Stomach smooth muscle (tissue), 2 donors: ENCODE data around the gene KLHDC10.

ENCODE experiments used
- H3K27ac ChIP-seq: one replicate; pipeline ENCODE4 v1.7.0; 2013; ENCODE audit warnings: mild to moderate bottlenecking, low read length, inconsistent platforms
- H3K27me3 ChIP-seq, 2 donors: one replicate each; pipeline ENCODE4 v1.7.0; 2013; ENCODE audit warnings: low read length in 2 of 2; ENCODE audit not compliant: insufficient read depth in 2 of 2, control insufficient read depth in 1 of 2
- H3K36me3 ChIP-seq, 2 donors: one replicate each; pipeline ENCODE4 v1.7.0; 2013; ENCODE audit warnings: low read length in 2 of 2; ENCODE audit not compliant: control insufficient read depth in 2 of 2, insufficient read depth in 2 of 2
- H3K4me1 ChIP-seq: one replicate; pipeline ENCODE4 v1.7.0; 2013; ENCODE audit warnings: low read length; ENCODE audit not compliant: control insufficient read depth, insufficient read depth
- H3K4me3 ChIP-seq, 2 donors: one replicate each; pipeline ENCODE4 v1.7.0; 2013; ENCODE audit warnings: low read length in 2 of 2
- H3K9ac ChIP-seq, 2 donors: one replicate each; pipeline ENCODE4 v1.7.0; 2013; ENCODE audit warnings: low read length in 2 of 2, mild to moderate bottlenecking in 1 of 2
- H3K9me3 ChIP-seq, 2 donors: one replicate each; pipeline ENCODE4 v1.7.0; 2013; ENCODE audit warnings: low read length in 2 of 2; ENCODE audit not compliant: control insufficient read depth in 2 of 2
- donor health status: healthy.
- donor health status: Pancreatic carcinoma.

KLHDC10 gene

GRCh38 chr7:130134106-130134636 is 63.8 kb downstream of the KLHDC10 start:
- H3K9me3 ChIP-seq, result no peaks in the 10 kb centered on the region
- no peak overlapping the region for H3K9ac ChIP-seq
- no peaks in the 10 kb centered on the region for H3K4me1 ChIP-seq
- no peaks in the 10 kb centered on the region for H3K27me3 ChIP-seq
- no peak overlapping the region for H3K27ac ChIP-seq
- peaks cover 27 to 33% of the 10 kb centered on the region in 2 donors for H3K36me3 ChIP-seq
- H3K4me3 ChIP-seq, result no peak overlapping the region

- Histone ChIP-seq H3K36me3 (peaks cover 24 to 31% of the 10 kb centered on the region in 2 donors), H3K4me3 (no peak overlapping the region), H3K9me3 (no peaks in the 10 kb centered on the region), H3K4me1 (no peaks in the 10 kb centered on the region), H3K27ac (no peak overlapping the region), H3K27me3 (no peaks in the 10 kb centered on the region), H3K9ac (no peak overlapping the region)
Measured at GRCh38 chr7:130134726-130135125, 64.4 kb downstream of the KLHDC10 start.

GRCh38 chr7:130135208-130136205 is 65.2 kb downstream of the KLHDC10 start:
- no peaks in the 10 kb centered on the region for H3K9me3 ChIP-seq
- peaks cover 21 to 28% of the 10 kb centered on the region in 2 donors for H3K36me3 ChIP-seq
- H3K4me3 ChIP-seq, result no peak overlapping the region
- H3K27ac ChIP-seq, result no peak overlapping the region
- no peaks in the 10 kb centered on the region for H3K4me1 ChIP-seq
- H3K27me3 ChIP-seq, result no peaks in the 10 kb centered on the region
- H3K9ac ChIP-seq, result no peak overlapping the region

GRCh38 chr7:130136579-130137167 is 66.3 kb downstream of the KLHDC10 start:
- Histone ChIP-seq H3K27me3 (no peaks in the 10 kb centered on the region), H3K9me3 (no peaks in the 10 kb centered on the region), H3K4me3 (no peak overlapping the region), H3K36me3 (peaks cover 15 to 17% of the 10 kb centered on the region in 2 donors), H3K4me1 (peaks cover 10% of the 10 kb centered on the region), H3K9ac (no peak overlapping the region), H3K27ac (no peak overlapping the region)

DNA sequence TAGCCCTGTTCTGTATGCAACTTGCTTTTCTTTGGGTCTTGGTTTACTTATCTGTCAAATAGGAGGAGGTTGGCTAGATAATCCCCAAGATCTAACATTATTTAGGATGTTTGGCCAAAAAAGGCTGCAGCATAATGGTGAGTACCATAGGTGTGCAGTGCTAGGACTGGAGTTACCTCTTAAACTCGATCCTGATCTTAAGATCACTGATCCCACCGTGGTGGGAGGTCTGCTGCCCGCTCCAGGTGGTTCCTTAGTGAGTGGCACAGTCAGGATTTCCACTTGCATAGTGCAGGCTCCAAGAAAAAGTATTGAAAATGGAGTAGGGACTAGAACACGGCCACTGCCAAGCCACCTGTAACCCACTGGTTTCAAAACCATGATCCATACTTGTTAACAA is 66.9 kb downstream of the KLHDC10 start:
- Histone ChIP-seq H3K9me3 (no peaks in the 10 kb centered on the region), H3K4me3 (no peak overlapping the region), H3K9ac (no peak overlapping the region), H3K36me3 (peaks cover 15 to 17% of the 10 kb centered on the region in 2 donors), H3K27me3 (no peaks in the 10 kb centered on the region), H3K4me1 (peaks cover 16% of the 10 kb centered on the region), H3K27ac (no peak overlapping the region)

DNA sequence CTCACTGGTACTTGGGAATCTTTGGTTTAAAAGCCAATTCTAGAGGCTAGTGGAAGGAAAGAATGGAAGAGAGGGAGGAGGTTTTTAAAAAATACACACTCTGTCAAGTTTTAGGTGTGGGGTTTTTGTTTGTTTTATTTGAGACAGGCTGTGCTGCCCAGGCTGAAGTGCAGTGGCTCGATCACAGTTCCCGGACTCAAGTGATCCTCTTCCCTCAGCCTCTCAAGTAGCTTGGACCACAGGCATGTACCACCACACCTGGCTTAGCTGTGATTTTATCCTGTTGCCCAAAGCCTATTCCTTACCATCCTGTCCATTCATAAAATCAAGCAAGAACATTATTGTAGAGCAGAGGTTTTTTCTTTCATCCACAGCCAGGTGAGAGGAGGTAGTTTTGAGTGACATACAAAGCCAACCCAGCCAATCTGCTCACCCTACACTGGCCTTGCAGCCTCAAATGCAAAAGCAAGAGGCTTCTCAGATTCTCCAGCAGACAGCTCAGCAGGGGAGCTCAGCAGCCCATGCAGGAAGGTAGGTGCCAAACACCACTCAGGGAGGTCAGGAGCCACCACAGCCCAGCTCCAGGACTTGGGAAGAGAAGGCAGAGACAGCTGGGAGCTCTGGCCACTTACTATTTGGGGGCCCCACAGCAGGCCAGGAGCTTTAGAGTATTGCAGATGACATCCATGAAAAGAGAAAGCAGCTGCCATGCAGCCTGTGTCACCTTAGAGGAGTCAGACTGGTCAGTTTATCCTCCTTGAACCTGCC is 69.0 kb downstream of the KLHDC10 start:
- peaks cover 18% of the 10 kb centered on the region for H3K4me1 ChIP-seq
- no peak overlapping the region for H3K27ac ChIP-seq
- no peak overlapping the region for H3K9ac ChIP-seq

DNA sequence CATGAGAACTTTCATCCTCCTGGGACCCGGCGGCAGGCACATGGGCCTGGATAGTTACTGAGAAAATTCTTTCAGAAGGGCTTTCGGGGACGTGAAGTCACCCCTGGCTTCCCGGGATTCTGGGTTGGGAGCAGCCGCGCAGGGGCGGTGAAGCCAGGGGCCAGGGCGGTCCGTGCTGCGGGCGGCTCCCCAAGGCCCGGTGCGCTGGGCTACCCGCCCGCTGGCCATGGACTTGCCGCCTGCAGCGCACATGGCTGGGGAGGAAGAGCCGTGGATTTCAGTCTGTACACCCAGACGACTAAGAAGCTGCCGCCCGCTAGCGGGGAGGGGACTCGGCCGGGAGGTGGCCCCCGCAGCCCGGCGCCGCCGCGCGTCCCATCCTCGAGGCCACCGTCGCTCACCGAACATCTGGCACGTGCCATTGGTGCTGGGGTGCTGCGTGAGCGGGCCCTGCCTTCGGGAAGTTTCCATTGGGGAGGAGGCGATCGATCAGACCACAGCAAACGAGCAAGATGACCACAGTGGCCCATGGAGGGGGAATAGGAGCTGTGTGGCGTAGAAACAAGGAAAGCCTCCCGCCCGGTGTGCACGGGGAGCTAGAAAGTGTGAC is 70.3 kb downstream of the KLHDC10 start:
- Histone ChIP-seq H3K36me3 (peaks cover 6% of the 10 kb centered on the region in 2 donors), H3K27ac (peak overlapping the region; percentile 89), H3K4me1 (peaks cover 21% of the 10 kb centered on the region), H3K9ac (peak overlapping the region; percentile 96 to 97), H3K9me3 (no peaks in the 10 kb centered on the region), H3K4me3 (peak overlapping the region; percentile 78 to 81), H3K27me3 (no peaks in the 10 kb centered on the region)

More for the DNA sequence above, 69.0 kb downstream of the KLHDC10 start:
- H3K36me3 ChIP-seq, result peaks cover 9 to 12% of the 10 kb centered on the region in 2 donors
- H3K9me3 ChIP-seq, result no peaks in the 10 kb centered on the region
- H3K27me3 ChIP-seq, result no peaks in the 10 kb centered on the region
- no peak overlapping the region for H3K4me3 ChIP-seq

DNA sequence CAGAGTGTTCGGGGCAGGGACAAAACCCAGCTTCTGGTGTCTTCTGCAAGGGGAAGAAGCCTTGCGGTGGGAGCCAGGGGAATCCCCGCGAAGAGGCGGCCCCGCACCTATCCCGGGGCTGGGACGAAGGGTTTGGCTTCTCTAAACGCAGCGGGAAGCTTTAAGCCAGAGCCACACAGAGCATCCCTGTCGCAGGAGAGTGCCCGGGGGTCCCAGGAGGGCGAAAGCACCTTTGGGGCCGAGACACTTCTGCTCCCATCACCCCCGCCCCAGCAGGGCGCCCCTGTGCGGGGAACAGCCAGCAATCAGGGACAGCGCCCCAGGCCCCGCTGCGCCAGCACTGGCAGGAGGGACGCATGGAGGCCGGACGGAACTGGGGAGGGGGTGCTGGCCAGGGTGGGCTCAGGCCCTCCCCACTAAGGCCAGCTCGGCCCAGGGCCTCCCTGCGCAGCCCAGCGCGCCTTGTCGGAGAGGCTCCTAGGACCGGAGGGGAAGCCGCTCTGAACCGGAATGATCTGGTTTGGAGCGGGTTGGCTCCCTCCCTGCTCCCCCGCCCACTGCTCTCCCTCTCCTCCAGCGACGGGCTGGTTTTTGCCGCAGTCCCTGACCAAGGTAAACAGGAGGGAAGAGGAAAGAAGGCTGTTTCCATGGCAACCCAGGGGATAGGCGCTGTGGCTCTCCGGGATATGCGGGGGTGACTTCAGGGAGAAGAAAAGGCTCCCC is 71.0 kb downstream of the KLHDC10 start:
- Histone ChIP-seq H3K4me3 (peak overlapping the region; percentile 78 to 81), H3K27ac (peak overlapping the region; percentile 89), H3K9me3 (no peaks in the 10 kb centered on the region), H3K4me1 (peaks cover 21% of the 10 kb centered on the region), H3K27me3 (no peaks in the 10 kb centered on the region), H3K36me3 (peaks cover 3 to 4% of the 10 kb centered on the region in 2 donors), H3K9ac (peak overlapping the region; percentile 96 to 97)

DNA sequence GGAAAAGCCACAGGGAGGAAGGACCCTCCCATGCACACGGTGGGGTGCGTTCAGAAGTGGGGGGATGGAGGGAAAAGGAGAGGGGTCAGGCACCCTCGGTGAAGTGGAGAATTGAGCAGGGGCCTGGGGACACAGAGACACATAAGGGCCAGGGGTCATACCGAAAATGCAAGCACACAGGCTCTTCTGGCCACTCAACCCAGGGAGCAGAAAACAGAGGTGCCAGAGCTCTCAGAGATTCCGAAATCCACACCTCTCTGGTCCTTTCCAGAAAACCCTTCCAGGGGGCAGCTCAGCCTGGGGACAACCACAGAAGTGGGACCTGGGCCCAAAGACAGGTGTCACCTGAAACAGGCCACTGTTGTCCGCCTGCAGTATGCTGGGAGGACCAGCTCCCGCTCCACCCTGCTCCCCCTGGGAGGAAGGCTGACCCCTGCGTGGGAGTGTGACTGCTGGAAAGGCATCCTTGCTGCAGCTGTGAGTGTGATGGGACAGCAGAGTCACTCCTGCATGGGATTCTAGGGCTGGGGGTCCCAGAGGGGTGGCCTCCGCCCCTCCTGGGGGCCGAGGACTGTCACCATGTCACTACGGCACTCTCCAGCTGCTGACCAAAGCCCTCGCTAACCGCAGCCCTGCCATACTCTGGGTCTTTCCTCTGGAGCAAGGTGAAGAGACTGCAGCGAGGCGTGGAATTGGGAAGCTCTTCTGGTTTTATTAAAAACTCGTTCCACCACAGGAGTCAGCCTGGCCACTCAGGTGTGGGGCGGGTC is 71.7 kb downstream of the KLHDC10 start:
- no peaks in the 10 kb centered on the region for H3K9me3 ChIP-seq
- peak overlapping the region; percentile 96 to 97 for H3K9ac ChIP-seq
- peaks cover 2 to 3% of the 10 kb centered on the region in 2 donors for H3K36me3 ChIP-seq
- H3K27me3 ChIP-seq, result no peaks in the 10 kb centered on the region
- peak overlapping the region; percentile 78 to 81 for H3K4me3 ChIP-seq
- H3K27ac ChIP-seq, result peak overlapping the region; percentile 89
- H3K4me1 ChIP-seq, result peaks cover 21% of the 10 kb centered on the region
